HepG2 (cell line): ENCODE data around the gene RTP5.

Experiments
- GATAD2A ChIP-seq: IDR thresholded peaks from 2 replicates; pipeline ENCODE4 v1.6.1; 2016
- MED8 ChIP-seq: sonication (generic); formaldehyde crosslinking; IDR thresholded peaks from 2 replicates; pipeline ENCODE4 v1.8.1; 2023; ENCODE audit warnings: mild to moderate bottlenecking, missing genetic modification reagents; ENCODE audit not compliant: insufficient replicate concordance
- MYNN ChIP-seq: sonication (generic); formaldehyde crosslinking; IDR thresholded peaks from 2 replicates; pipeline ENCODE4 v1.4.0; 2020; ENCODE audit warnings: mild to moderate bottlenecking, low read depth, missing genetic modification reagents
- NR2C2 ChIP-seq: sonication (generic); formaldehyde crosslinking; IDR thresholded peaks from 2 replicates; pipeline ENCODE4 v1.4.0; 2020; ENCODE audit warnings: missing genetic modification reagents, mild to moderate bottlenecking, moderate library complexity, borderline replicate concordance
- PHF20 ChIP-seq: sonication (generic); formaldehyde crosslinking; IDR thresholded peaks from 2 replicates; pipeline ENCODE4 v1.5.0; 2020; ENCODE audit warnings: mild to moderate bottlenecking, missing genetic modification reagents
- SAP130 ChIP-seq: IDR thresholded peaks from 2 replicates; pipeline ENCODE4 v1.6.1; 2016; ENCODE audit warnings: low read depth
- TAF15 ChIP-seq: fragments of 200-400 bp; formaldehyde crosslinking; IDR thresholded peaks from one replicate; pipeline ENCODE4 v1.6.1; 2018; ENCODE audit warnings: mild to moderate bottlenecking, low read depth, low read length; ENCODE audit not compliant: poor library complexity, severe bottlenecking
- ZSCAN29 ChIP-seq: sonication (generic); formaldehyde crosslinking; conservative IDR thresholded peaks from 2 replicates; pipeline ENCODE4 v1.4.0; 2020; ENCODE audit warnings: mild to moderate bottlenecking, missing genetic modification reagents
- TF ChIP-seq, protein P1 (sequence below): IDR thresholded peaks from 2 replicates; pipeline ENCODE4 v1.6.1; 2016; ENCODE audit warnings: low read depth, borderline replicate concordance
- TF ChIP-seq, protein P2 (sequence below): IDR thresholded peaks from 2 replicates; pipeline ENCODE4 v1.6.1; 2016; ENCODE audit warnings: low read depth, missing genetic modification reagents, missing compliant biosample characterization
- TF ChIP-seq, protein P3 (sequence below): sonication (generic); formaldehyde crosslinking; IDR thresholded peaks from 2 replicates; pipeline ENCODE4 v1.8.1; 2023; ENCODE audit warnings: missing genetic modification reagents, inconsistent platforms, borderline replicate concordance
- TF ChIP-seq, protein P4 (sequence below): sonication (generic); formaldehyde crosslinking; IDR thresholded peaks from 2 replicates; pipeline ENCODE4 v1.4.0; 2020; ENCODE audit warnings: missing genetic modification reagents
- TF ChIP-seq, protein P5 (sequence below): sonication (generic); formaldehyde crosslinking; IDR thresholded peaks from 2 replicates; pipeline ENCODE4 v1.4.0; 2020; ENCODE audit warnings: missing genetic modification reagents

DNA sequence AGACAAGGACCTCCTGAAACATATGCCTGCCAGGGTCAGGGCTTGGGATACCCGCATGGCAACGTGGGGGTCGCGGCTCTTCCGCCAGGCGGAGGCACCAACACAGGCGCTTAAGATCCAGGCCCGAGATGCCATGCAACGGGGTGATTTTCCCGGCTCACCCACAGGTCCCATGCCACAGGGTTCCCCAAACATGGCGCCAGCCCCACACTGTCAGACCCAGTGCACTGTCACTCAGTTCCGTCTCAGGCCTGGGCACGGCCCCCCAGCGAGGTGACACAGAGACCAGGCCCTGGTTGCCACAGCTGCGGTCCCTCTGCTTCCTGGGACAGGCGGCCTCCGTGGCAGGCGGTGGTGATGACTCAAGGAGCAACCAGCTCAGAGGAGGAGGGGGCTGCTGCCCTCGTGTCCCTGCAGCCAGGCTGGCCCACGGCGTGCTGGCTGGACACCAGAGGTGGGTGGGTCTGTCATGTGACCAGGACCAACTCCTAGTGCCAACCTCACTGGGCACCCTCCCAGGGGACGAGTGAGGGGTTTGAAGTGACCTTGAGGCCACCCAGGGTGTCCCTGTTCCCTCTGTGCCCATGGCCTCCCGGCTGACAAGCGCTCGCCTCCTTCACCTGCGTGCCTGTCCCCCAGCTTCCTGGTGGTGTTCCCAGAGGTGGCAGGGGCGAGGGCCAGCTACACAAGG is 15.7 kb upstream of the RTP5 start:
- TF ChIP-seq, protein P1, sequence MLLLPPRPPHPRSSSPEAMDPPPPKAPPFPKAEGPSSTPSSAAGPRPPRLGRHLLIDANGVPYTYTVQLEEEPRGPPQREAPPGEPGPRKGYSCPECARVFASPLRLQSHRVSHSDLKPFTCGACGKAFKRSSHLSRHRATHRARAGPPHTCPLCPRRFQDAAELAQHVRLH (CRISPR knock-in tag), result no peak
- TF ChIP-seq ZSCAN29, result no peak
- TF ChIP-seq, protein P2, sequence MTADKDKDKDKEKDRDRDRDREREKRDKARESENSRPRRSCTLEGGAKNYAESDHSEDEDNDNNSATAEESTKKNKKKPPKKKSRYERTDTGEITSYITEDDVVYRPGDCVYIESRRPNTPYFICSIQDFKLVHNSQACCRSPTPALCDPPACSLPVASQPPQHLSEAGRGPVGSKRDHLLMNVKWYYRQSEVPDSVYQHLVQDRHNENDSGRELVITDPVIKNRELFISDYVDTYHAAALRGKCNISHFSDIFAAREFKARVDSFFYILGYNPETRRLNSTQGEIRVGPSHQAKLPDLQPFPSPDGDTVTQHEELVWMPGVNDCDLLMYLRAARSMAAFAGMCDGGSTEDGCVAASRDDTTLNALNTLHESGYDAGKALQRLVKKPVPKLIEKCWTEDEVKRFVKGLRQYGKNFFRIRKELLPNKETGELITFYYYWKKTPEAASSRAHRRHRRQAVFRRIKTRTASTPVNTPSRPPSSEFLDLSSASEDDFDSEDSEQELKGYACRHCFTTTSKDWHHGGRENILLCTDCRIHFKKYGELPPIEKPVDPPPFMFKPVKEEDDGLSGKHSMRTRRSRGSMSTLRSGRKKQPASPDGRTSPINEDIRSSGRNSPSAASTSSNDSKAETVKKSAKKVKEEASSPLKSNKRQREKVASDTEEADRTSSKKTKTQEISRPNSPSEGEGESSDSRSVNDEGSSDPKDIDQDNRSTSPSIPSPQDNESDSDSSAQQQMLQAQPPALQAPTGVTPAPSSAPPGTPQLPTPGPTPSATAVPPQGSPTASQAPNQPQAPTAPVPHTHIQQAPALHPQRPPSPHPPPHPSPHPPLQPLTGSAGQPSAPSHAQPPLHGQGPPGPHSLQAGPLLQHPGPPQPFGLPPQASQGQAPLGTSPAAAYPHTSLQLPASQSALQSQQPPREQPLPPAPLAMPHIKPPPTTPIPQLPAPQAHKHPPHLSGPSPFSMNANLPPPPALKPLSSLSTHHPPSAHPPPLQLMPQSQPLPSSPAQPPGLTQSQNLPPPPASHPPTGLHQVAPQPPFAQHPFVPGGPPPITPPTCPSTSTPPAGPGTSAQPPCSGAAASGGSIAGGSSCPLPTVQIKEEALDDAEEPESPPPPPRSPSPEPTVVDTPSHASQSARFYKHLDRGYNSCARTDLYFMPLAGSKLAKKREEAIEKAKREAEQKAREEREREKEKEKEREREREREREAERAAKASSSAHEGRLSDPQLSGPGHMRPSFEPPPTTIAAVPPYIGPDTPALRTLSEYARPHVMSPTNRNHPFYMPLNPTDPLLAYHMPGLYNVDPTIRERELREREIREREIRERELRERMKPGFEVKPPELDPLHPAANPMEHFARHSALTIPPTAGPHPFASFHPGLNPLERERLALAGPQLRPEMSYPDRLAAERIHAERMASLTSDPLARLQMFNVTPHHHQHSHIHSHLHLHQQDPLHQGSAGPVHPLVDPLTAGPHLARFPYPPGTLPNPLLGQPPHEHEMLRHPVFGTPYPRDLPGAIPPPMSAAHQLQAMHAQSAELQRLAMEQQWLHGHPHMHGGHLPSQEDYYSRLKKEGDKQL (CRISPR knock-in tag), result no peak
- TF ChIP-seq MYNN (CRISPR knock-in tag), result no peak
- no peak for TF ChIP-seq MED8 (CRISPR knock-in tag)
- no peak for TF ChIP-seq PHF20
- TF ChIP-seq GATAD2A (CRISPR knock-in tag), result no peak
- TF ChIP-seq SAP130 (CRISPR knock-in tag), result no peak
- TF ChIP-seq NR2C2 (CRISPR knock-in tag), result no peak
- TF ChIP-seq, protein P3, sequence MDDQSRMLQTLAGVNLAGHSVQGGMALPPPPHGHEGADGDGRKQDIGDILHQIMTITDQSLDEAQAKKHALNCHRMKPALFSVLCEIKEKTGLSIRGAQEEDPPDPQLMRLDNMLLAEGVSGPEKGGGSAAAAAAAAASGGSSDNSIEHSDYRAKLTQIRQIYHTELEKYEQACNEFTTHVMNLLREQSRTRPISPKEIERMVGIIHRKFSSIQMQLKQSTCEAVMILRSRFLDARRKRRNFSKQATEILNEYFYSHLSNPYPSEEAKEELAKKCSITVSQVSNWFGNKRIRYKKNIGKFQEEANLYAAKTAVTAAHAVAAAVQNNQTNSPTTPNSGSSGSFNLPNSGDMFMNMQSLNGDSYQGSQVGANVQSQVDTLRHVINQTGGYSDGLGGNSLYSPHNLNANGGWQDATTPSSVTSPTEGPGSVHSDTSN (CRISPR knock-in tag), result no peak
- TF ChIP-seq, protein P4, sequence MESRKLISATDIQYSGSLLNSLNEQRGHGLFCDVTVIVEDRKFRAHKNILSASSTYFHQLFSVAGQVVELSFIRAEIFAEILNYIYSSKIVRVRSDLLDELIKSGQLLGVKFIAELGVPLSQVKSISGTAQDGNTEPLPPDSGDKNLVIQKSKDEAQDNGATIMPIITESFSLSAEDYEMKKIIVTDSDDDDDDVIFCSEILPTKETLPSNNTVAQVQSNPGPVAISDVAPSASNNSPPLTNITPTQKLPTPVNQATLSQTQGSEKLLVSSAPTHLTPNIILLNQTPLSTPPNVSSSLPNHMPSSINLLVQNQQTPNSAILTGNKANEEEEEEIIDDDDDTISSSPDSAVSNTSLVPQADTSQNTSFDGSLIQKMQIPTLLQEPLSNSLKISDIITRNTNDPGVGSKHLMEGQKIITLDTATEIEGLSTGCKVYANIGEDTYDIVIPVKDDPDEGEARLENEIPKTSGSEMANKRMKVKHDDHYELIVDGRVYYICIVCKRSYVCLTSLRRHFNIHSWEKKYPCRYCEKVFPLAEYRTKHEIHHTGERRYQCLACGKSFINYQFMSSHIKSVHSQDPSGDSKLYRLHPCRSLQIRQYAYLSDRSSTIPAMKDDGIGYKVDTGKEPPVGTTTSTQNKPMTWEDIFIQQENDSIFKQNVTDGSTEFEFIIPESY, result no peak
- TF ChIP-seq TAF15, result no peak
- TF ChIP-seq, protein P5, sequence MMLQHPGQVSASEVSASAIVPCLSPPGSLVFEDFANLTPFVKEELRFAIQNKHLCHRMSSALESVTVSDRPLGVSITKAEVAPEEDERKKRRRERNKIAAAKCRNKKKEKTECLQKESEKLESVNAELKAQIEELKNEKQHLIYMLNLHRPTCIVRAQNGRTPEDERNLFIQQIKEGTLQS (CRISPR knock-in tag), result no peak
